ENCODE data around the gene SCD. TPM values are rescaled to one million over a fixed set of nuclear protein-coding genes. Genes with fewer than 3 reads are reported as not detected.

The SCD gene
- total and polyA plus RNA-seq, 2 of the 13 experiments (the other 11 are each of a cell fraction or from before 2014, with no cell fraction given), result 492 to 512 TPM

DNA sequence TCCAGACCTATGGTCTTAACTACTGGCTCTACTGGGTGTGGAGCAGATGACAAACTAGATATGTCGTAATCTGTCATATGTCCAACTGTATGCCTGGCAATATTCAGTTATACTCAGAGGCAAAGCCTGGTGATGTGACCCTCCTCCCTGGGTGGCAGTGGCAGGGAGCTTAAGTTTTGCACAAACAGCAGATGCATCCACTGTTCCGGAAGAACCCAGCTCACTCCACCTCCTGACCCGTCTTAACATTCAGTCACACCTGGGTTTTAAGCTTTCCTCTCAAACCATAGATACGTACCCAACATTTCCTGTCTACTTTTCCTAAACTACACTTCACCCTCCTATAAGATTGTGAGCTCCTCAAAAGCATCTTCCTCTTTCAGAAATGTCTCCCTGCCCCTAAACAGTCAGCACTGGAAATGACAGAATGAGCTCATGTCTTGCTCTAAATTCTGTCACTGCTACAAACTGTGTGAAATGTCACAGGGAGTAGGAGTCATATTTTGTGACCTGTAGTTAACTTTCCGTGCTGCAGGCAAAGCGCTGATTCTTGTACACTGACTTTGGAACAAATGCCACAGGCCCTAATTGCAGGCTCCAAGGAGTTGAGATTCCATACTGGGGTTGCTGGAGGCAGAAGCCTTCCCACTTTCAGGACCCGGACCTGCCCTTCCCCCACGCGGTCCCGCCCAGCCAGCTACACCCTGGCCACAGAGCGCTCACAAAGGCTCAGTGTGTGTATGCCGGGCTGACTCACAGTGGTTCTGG lies 23.9 kb downstream of the SCD start (continued):
- TF ChIP-seq, protein P1, sequence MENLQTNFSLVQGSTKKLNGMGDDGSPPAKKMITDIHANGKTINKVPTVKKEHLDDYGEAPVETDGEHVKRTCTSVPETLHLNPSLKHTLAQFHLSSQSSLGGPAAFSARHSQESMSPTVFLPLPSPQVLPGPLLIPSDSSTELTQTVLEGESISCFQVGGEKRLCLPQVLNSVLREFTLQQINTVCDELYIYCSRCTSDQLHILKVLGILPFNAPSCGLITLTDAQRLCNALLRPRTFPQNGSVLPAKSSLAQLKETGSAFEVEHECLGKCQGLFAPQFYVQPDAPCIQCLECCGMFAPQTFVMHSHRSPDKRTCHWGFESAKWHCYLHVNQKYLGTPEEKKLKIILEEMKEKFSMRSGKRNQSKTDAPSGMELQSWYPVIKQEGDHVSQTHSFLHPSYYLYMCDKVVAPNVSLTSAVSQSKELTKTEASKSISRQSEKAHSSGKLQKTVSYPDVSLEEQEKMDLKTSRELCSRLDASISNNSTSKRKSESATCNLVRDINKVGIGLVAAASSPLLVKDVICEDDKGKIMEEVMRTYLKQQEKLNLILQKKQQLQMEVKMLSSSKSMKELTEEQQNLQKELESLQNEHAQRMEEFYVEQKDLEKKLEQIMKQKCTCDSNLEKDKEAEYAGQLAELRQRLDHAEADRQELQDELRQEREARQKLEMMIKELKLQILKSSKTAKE (CRISPR knock-in tag; IDR thresholded peaks at IDR 0.05; ENCODE audit: borderline replicate concordance), result 0 out of 2 replicates have a peak, but pooled peaks have one; percentile 2
- TF ChIP-seq SRF (IDR thresholded peaks at IDR 0.05; ENCODE audit: low read depth, low read length), result no peak
- TF ChIP-seq ZNF629 (CRISPR knock-in tag; conservative IDR thresholded peaks at IDR 0.05), result peak; percentile 56; the same call in 1 of the 2 replicates
- TF ChIP-seq ZNF451 (CRISPR knock-in tag; IDR thresholded peaks at IDR 0.05), result no peak
- TF ChIP-seq, protein P2, sequence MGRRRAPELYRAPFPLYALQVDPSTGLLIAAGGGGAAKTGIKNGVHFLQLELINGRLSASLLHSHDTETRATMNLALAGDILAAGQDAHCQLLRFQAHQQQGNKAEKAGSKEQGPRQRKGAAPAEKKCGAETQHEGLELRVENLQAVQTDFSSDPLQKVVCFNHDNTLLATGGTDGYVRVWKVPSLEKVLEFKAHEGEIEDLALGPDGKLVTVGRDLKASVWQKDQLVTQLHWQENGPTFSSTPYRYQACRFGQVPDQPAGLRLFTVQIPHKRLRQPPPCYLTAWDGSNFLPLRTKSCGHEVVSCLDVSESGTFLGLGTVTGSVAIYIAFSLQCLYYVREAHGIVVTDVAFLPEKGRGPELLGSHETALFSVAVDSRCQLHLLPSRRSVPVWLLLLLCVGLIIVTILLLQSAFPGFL (CRISPR knock-in tag; IDR thresholded peaks at IDR 0.05), result no peak
- TF ChIP-seq PAWR (CRISPR knock-in tag; IDR thresholded peaks at IDR 0.05; ENCODE audit: borderline replicate concordance), result no peak
- TF ChIP-seq ATF1 (CRISPR knock-in tag; IDR thresholded peaks at IDR 0.05), result no peak
- TF ChIP-seq KDM4B (CRISPR knock-in tag; IDR thresholded peaks at IDR 0.05), result peak; percentile 35; the same call in 1 of the 2 replicates
- TF ChIP-seq SIN3A (IDR thresholded peaks at IDR 0.05; ENCODE audit: borderline replicate concordance, low read depth, low read length), result peak; percentile 39; the same call in 1 of the 2 replicates
- TF ChIP-seq FLYWCH1 (CRISPR knock-in tag; IDR thresholded peaks at IDR 0.05), result no peak
- TF ChIP-seq, protein P3, sequence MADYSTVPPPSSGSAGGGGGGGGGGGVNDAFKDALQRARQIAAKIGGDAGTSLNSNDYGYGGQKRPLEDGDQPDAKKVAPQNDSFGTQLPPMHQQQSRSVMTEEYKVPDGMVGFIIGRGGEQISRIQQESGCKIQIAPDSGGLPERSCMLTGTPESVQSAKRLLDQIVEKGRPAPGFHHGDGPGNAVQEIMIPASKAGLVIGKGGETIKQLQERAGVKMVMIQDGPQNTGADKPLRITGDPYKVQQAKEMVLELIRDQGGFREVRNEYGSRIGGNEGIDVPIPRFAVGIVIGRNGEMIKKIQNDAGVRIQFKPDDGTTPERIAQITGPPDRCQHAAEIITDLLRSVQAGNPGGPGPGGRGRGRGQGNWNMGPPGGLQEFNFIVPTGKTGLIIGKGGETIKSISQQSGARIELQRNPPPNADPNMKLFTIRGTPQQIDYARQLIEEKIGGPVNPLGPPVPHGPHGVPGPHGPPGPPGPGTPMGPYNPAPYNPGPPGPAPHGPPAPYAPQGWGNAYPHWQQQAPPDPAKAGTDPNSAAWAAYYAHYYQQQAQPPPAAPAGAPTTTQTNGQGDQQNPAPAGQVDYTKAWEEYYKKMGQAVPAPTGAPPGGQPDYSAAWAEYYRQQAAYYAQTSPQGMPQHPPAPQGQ (CRISPR knock-in tag; IDR thresholded peaks at IDR 0.05; ENCODE audit: borderline replicate concordance), result 0 out of 2 replicates have a peak, but pooled peaks have one; percentile 28
- peak; percentile 44 for TF ChIP-seq SKI (IDR thresholded peaks at IDR 0.05; ENCODE audit: partially characterized antibody)
- TF ChIP-seq, protein P4, sequence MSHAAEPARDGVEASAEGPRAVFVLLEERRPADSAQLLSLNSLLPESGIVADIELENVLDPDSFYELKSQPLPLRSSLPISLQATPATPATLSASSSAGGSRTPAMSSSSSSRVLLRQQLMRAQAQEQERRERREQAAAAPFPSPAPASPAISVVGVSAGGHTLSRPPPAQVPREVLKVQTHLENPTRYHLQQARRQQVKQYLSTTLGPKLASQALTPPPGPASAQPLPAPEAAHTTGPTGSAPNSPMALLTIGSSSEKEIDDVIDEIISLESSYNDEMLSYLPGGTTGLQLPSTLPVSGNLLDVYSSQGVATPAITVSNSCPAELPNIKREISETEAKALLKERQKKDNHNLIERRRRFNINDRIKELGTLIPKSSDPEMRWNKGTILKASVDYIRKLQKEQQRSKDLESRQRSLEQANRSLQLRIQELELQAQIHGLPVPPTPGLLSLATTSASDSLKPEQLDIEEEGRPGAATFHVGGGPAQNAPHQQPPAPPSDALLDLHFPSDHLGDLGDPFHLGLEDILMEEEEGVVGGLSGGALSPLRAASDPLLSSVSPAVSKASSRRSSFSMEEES (CRISPR knock-in tag; IDR thresholded peaks at IDR 0.05), result peak; percentile 73; the same call in 1 of the 2 replicates
- no peak for TF ChIP-seq RNF2 (conservative IDR thresholded peaks at IDR 0.05; ENCODE audit: low read depth)
- TF ChIP-seq RXRB (CRISPR knock-in tag; IDR thresholded peaks at IDR 0.05; ENCODE audit: borderline replicate concordance), result peak; percentile 89
- TF ChIP-seq YEATS2 (CRISPR knock-in tag; IDR thresholded peaks at IDR 0.05; ENCODE audit: borderline replicate concordance), result peak; percentile 45; the same call in 1 of the 2 replicates
- TF ChIP-seq, protein P5, sequence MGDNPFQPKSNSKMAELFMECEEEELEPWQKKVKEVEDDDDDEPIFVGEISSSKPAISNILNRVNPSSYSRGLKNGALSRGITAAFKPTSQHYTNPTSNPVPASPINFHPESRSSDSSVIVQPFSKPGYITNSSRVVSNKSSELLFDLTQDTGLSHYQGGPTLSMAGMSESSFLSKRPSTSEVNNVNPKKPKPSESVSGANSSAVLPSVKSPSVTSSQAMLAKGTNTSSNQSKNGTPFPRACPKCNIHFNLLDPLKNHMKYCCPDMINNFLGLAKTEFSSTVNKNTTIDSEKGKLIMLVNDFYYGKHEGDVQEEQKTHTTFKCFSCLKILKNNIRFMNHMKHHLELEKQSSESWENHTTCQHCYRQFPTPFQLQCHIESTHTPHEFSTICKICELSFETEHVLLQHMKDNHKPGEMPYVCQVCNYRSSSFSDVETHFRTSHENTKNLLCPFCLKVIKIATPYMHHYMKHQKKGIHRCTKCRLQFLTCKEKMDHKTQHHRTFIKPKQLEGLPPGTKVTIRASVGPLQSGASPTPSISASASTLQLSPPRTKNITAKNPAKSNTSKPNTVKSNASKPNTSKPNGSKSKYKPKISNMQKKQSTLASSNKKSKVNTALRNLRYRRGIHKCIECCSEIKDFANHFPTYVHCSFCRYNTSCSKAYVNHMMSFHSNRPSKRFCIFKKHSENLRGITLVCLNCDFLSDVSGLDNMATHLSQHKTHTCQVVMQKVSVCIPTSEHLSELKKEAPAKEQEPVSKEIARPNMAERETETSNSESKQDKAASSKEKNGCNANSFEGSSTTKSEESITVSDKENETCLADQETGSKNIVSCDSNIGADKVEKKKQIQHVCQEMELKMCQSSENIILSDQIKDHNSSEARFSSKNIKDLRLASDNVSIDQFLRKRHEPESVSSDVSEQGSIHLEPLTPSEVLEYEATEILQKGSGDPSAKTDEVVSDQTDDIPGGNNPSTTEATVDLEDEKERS (CRISPR knock-in tag; IDR thresholded peaks at IDR 0.05), result no peak
- no peak; the same call in none of the 2 replicates for TF ChIP-seq ETV5 (CRISPR knock-in tag; IDR thresholded peaks at IDR 0.05; ENCODE audit: borderline replicate concordance)
- no peak for TF ChIP-seq JUNB (CRISPR knock-in tag; IDR thresholded peaks at IDR 0.05; ENCODE audit: borderline replicate concordance)
